WTC11 (cell line): ENCODE results near the gene ANP32E.

Source experiments
- FOXK1 ChIP-seq: sonication (generic); formaldehyde crosslinking; IDR thresholded peaks from 2 replicates; pipeline ENCODE4 v1.8.0; 2022; ENCODE audit warnings: mild to moderate bottlenecking, moderate library complexity, missing genetic modification reagents
- GRHL2 ChIP-seq: fragments of 250-450 bp; sonication (Bioruptor Pico); IDR thresholded peaks from 2 replicates; pipeline ENCODE4 v1.8.0; 2022; ENCODE audit warnings: mild to moderate bottlenecking, moderate library complexity; ENCODE audit not compliant: insufficient replicate concordance, severe bottlenecking
- JUN ChIP-seq: sonication (generic); formaldehyde crosslinking; IDR thresholded peaks from 2 replicates; pipeline ENCODE4 v1.8.0; 2023; ENCODE audit warnings: mild to moderate bottlenecking, missing genetic modification reagents
- NFYB ChIP-seq: sonication (generic); formaldehyde crosslinking; conservative IDR thresholded peaks from 2 replicates; pipeline ENCODE4 v1.8.0; 2022; ENCODE audit warnings: low read depth, missing genetic modification reagents
- NR3C1 ChIP-seq: sonication (generic); formaldehyde crosslinking; conservative IDR thresholded peaks from 2 replicates; pipeline ENCODE4 v1.8.1; 2023; ENCODE audit warnings: low read depth, mild to moderate bottlenecking, missing genetic modification reagents
- TEAD4 ChIP-seq: sonication (generic); formaldehyde crosslinking; IDR thresholded peaks from 2 replicates; pipeline ENCODE4 v1.8.0; 2022; ENCODE audit warnings: mild to moderate bottlenecking, missing genetic modification reagents
- ZNF138 ChIP-seq: sonication (generic); formaldehyde crosslinking; conservative IDR thresholded peaks from 2 replicates; pipeline ENCODE4 v1.8.1; 2022; ENCODE audit warnings: mild to moderate bottlenecking, moderate library complexity, missing genetic modification reagents
- TF ChIP-seq, protein P1 (sequence below): fragments of 200-600 bp; IDR thresholded peaks from 2 replicates; pipeline ENCODE4 v1.8.0; 2022; ENCODE audit warnings: antibody characterized with exemption

GRCh38 chr1:150173141-150173585 is 62.7 kb downstream of the ANP32E start:
- TF ChIP-seq, protein P1, sequence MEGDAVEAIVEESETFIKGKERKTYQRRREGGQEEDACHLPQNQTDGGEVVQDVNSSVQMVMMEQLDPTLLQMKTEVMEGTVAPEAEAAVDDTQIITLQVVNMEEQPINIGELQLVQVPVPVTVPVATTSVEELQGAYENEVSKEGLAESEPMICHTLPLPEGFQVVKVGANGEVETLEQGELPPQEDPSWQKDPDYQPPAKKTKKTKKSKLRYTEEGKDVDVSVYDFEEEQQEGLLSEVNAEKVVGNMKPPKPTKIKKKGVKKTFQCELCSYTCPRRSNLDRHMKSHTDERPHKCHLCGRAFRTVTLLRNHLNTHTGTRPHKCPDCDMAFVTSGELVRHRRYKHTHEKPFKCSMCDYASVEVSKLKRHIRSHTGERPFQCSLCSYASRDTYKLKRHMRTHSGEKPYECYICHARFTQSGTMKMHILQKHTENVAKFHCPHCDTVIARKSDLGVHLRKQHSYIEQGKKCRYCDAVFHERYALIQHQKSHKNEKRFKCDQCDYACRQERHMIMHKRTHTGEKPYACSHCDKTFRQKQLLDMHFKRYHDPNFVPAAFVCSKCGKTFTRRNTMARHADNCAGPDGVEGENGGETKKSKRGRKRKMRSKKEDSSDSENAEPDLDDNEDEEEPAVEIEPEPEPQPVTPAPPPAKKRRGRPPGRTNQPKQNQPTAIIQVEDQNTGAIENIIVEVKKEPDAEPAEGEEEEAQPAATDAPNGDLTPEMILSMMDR = no peak
- TF ChIP-seq TEAD4 (CRISPR knock-in tag) (no peak), NR3C1 (CRISPR knock-in tag) (no peak), FOXK1 (no peak), GRHL2 (CRISPR knock-in tag) (no peak), NFYB (CRISPR knock-in tag) (no peak), JUN (CRISPR knock-in tag) (no peak), ZNF138 (no peak)
